ENCODE results near the gene ATP13A3. TPM values are rescaled to one million over a fixed set of nuclear protein-coding genes. Genes with fewer than 3 reads are reported as not detected.
A peak's percentile ranks its signal among the peaks of the same experiment; 100 is the strongest.

ATP13A3 gene
- total and polyA plus RNA-seq, 9 of the 15 experiments (the other 6 are each of a cell fraction or from before 2014, with no cell fraction given) = 16.6 to 135 (median 86.6) TPM

DNA sequence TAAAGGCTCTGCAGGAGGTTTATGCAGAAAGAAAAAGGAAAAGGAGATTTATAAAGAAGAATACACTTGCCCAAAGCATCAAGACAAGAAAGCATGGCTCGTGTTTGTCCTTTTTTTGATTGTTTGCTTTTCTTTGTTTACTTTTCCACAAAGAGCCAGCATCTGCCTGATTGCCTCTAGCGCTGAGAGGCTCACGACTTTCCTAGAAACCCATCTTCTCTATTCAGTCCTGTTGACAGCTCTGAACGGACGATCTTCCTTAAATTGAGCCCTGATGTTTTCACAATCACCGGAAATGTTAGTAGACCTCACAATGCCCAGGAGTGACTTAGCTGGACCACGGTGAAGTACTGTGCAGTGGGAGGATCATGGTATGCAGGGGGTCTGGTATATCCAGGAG lies 100.2 kb downstream of the ATP13A3 start:
- CTCF ChIA-PET (ENCODE audit: low intra/inter-chr PET ratio) = no interaction called here

DNA sequence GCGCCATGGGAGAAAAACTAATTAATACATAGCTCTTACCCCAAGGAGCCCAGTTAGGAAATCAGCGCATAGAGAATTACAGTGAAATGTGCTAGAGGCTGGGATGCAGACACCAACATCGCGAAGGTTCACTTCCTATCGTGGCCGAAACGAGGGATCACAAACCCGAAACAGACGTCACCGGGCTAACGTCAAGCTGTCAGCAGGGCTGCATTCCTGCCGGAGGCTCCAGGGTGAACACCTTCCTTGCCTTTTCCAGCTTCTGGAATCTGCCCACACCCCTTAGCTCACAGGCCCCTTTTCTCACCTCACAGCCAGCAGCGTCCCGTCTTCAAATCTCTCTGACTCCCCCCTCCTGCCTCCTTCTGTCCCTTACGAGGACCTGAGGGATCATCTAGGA lies 100.7 kb downstream of the ATP13A3 start:
- H3K27ac ChIP-seq (ENCODE audit: extremely low read depth, low read depth, low read length) = no peak overlapping the region
- no peaks in the 10 kb centered on the region for H3K79me2 ChIP-seq (ENCODE audit: control insufficient read depth, insufficient read depth, low read length)
- H3K9ac ChIP-seq (ENCODE audit: insufficient read depth in 1 of 2, low read depth in 2 of 2, low read length in 2 of 2) = no peak overlapping the region
- no peak overlapping the region for H3K4me3 ChIP-seq
- H3K4me2 ChIP-seq (ENCODE audit: insufficient read depth, low read length) = peak overlapping the region; percentile 32; the same call in 1 of the 2 replicates
- no peaks in the 10 kb centered on the region for H3K9me3 ChIP-seq (replicated peaks; ENCODE audit: control insufficient read depth, insufficient read depth, low read depth, low read length)
- intact Hi-C loops (cut with micrococcal nuclease) (no loop called here), in situ Hi-C loops (cut with MboI) (no loop called here)
- ATAC-seq = peak; percentile 23
- BruUV-seq (replicated peaks) = no TSS peak
- peaks cover 0 to 5% of the 10 kb centered on the region in 2 experiments; a peak in 2 of 5 replicates for H3K4me1 ChIP-seq (replicated peaks in 1 of 2; ENCODE audit: control insufficient read depth in 2 of 2, insufficient read depth in 2 of 2, low read length in 2 of 2)
- H3K36me3 ChIP-seq (ENCODE audit: control insufficient read depth, insufficient read depth, low read length) = no peaks in the 10 kb centered on the region
- H3K27me3 ChIP-seq (ENCODE audit: control insufficient read depth in 2 of 2, insufficient read depth in 2 of 2, low read length in 2 of 2) = peaks cover 35 to 65% of the 10 kb centered on the region in 2 experiments
- no peak for FAIRE-seq
- POLR2A ChIA-PET = interaction anchor here (0.6 to 1.6 kb wide), 3 partner anchors 10 to 16 kb away, joined by 3 to 7 read pairs (median 4); partner anchors contain the start of gene GP5
- H2AFZ ChIP-seq (ENCODE audit: low read depth, low read length) = peak overlapping the region; percentile 59
- H4K20me1 ChIP-seq (replicated peaks; ENCODE audit: control insufficient read depth, insufficient read depth, low read length) = no peaks in the 10 kb centered on the region
- H3K9me1 ChIP-seq (ENCODE audit: control insufficient read depth, insufficient read depth, low read length) = no peaks in the 10 kb centered on the region
- CTCF ChIA-PET (ENCODE audit: low intra/inter-chr PET ratio) = no interaction called here
- 10% methylated on average over 15 of the region's 15 CpGs for WGBS (ENCODE audit: insufficient coverage, low coverage, missing lambda C conversion rate)
- DNase-seq (ENCODE audit: extremely low read depth in 1 of 4, low spot score in 3 of 4) = no peak
- no peak for TF ChIP-seq ZNF311 (CRISPR knock-in tag; IDR thresholded peaks at IDR 0.05)
- TF ChIP-seq CREM (IDR thresholded peaks at IDR 0.05; ENCODE audit: low read depth) = 0 out of 2 replicates have a peak, but pooled peaks have one; percentile 7
- TF ChIP-seq ZNF146 (CRISPR knock-in tag; IDR thresholded peaks at IDR 0.05; ENCODE audit: unreplicated experiment) = no peak
- no peak for TF ChIP-seq NFYB (IDR thresholded peaks at IDR 0.05; ENCODE audit: extremely low read depth, insufficient read length)
- TF ChIP-seq, protein P1, sequence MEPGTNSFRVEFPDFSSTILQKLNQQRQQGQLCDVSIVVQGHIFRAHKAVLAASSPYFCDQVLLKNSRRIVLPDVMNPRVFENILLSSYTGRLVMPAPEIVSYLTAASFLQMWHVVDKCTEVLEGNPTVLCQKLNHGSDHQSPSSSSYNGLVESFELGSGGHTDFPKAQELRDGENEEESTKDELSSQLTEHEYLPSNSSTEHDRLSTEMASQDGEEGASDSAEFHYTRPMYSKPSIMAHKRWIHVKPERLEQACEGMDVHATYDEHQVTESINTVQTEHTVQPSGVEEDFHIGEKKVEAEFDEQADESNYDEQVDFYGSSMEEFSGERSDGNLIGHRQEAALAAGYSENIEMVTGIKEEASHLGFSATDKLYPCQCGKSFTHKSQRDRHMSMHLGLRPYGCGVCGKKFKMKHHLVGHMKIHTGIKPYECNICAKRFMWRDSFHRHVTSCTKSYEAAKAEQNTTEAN (CRISPR knock-in tag; IDR thresholded peaks at IDR 0.05) = no peak
- TF ChIP-seq ESRRB (CRISPR knock-in tag; IDR thresholded peaks at IDR 0.05; ENCODE audit: borderline replicate concordance) = no peak
- TF ChIP-seq MXI1 (IDR thresholded peaks at IDR 0.05; ENCODE audit: low read depth, low read length) = no peak
- no peak for TF ChIP-seq ARID2 (IDR thresholded peaks at IDR 0.05)
- TF ChIP-seq ATF1 (CRISPR knock-in tag; IDR thresholded peaks at IDR 0.05) = no peak
- TF ChIP-seq ATF1 (tag; IDR thresholded peaks at IDR 0.05) = 0 out of 2 replicates have a peak, but pooled peaks have one; percentile 18
- TF ChIP-seq KLF1 (tag; IDR thresholded peaks at IDR 0.05) = no peak
- no peak for TF ChIP-seq ZNF41 (CRISPR knock-in tag; conservative IDR thresholded peaks at IDR 0.05)
- TF ChIP-seq ZNF699 (CRISPR knock-in tag; IDR thresholded peaks at IDR 0.05; ENCODE audit: insufficient replicate concordance) = no peak
- no peak for TF ChIP-seq SP1 (CRISPR knock-in tag; IDR thresholded peaks at IDR 0.05)

More for the DNA sequence above, 100.2 kb downstream of the ATP13A3 start:
- in situ Hi-C loops (cut with MboI) (no loop called here), intact Hi-C loops (cut with micrococcal nuclease) (no loop called here)
- Histone ChIP-seq H3K9me3 (replicated peaks; ENCODE audit: control insufficient read depth, insufficient read depth, low read depth, low read length) (no peaks in the 10 kb centered on the region), H3K9ac (ENCODE audit: insufficient read depth in 1 of 2, low read depth in 2 of 2, low read length in 2 of 2) (no peak overlapping the region), H3K4me1 (replicated peaks in 1 of 2; ENCODE audit: control insufficient read depth in 2 of 2, insufficient read depth in 2 of 2, low read length in 2 of 2) (peaks cover 0 to under 1% of the 10 kb centered on the region in 2 experiments; a peak in 2 of 5 replicates), H3K27ac (ENCODE audit: extremely low read depth, low read depth, low read length) (no peak overlapping the region), H3K9me1 (ENCODE audit: control insufficient read depth, insufficient read depth, low read length) (no peaks in the 10 kb centered on the region), H3K79me2 (ENCODE audit: control insufficient read depth, insufficient read depth, low read length) (no peaks in the 10 kb centered on the region), H3K36me3 (ENCODE audit: control insufficient read depth, insufficient read depth, low read length) (no peaks in the 10 kb centered on the region), H3K4me2 (ENCODE audit: insufficient read depth, low read length) (no peak overlapping the region), H3K27me3 (ENCODE audit: control insufficient read depth in 2 of 2, insufficient read depth in 2 of 2, low read length in 2 of 2) (peaks cover 31 to 60% of the 10 kb centered on the region in 2 experiments), H2AFZ (ENCODE audit: low read depth, low read length) (peak overlapping the region; percentile 59; the same call in 1 of the 2 replicates), H3K4me3 (no peak overlapping the region), H4K20me1 (replicated peaks; ENCODE audit: control insufficient read depth, insufficient read depth, low read length) (no peaks in the 10 kb centered on the region)
- DNase-seq (ENCODE audit: extremely low read depth in 1 of 4, low spot score in 3 of 4) = no peak
- TF ChIP-seq FOXA3 (CRISPR knock-in tag; conservative IDR thresholded peaks at IDR 0.05 in 1 of 2, IDR thresholded peaks at IDR 0.05 in 1 of 2) = peak in 1 of 2 experiments; percentile 91; a peak in 2 of 4 replicates
- TF ChIP-seq, protein P2, sequence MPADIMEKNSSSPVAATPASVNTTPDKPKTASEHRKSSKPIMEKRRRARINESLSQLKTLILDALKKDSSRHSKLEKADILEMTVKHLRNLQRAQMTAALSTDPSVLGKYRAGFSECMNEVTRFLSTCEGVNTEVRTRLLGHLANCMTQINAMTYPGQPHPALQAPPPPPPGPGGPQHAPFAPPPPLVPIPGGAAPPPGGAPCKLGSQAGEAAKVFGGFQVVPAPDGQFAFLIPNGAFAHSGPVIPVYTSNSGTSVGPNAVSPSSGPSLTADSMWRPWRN (IDR thresholded peaks at IDR 0.05; ENCODE audit: low read depth) = peak; percentile 22; the same call in 1 of the 2 replicates
- TF ChIP-seq MEIS2 (IDR thresholded peaks at IDR 0.05; ENCODE audit: partially characterized antibody) = peak; percentile 53
- no peak for TF ChIP-seq CAMTA2 (CRISPR knock-in tag; conservative IDR thresholded peaks at IDR 0.05)
- 2% methylated on average over 7 of the region's 7 CpGs for WGBS (ENCODE audit: insufficient coverage, low coverage, missing lambda C conversion rate)
- POLR2A ChIA-PET = interaction anchor here (0.6 to 1.6 kb wide), 3 partner anchors 10 to 34 kb away, joined by 3 to 7 read pairs (median 4); partner anchors contain the start of gene GP5
- ATAC-seq = peak; percentile 19; the same call in 2 of the 3 replicates
- no peak for FAIRE-seq
- no TSS peak for BruUV-seq (replicated peaks)
